H9 (cell line): ENCODE results near the gene HOGA1. TPM values are rescaled to one million over a fixed set of nuclear protein-coding genes. Genes with fewer than 3 reads are reported as not detected.

Source experiments
- DNase-seq: peaks from one replicate; pipeline ENCODE4 v3.0.0-alpha.2; 2017
- H2AFZ ChIP-seq: one replicate; pipeline ENCODE4 v1.6.1; 2013; ENCODE audit warnings: mild to moderate bottlenecking, low read length, control low read depth, moderate library complexity
- H2AK5ac ChIP-seq: 2 replicates; pipeline ENCODE4 v1.6.1; 2013; ENCODE audit warnings: low read length, control low read depth, mixed read lengths; ENCODE audit not compliant: insufficient read length
- H2BK120ac ChIP-seq: one replicate; pipeline ENCODE4 v1.6.1; 2013; ENCODE audit warnings: low read depth, mild to moderate bottlenecking, low read length, control low read depth, inconsistent platforms; ENCODE audit not compliant: poor library complexity, severe bottlenecking
- H2BK12ac ChIP-seq: 2 replicates; pipeline ENCODE4 v1.6.1; 2013; ENCODE audit warnings: low read length, control low read depth, mixed read lengths, low read depth; ENCODE audit not compliant: insufficient read length
- H2BK15ac ChIP-seq: 2 replicates; pipeline ENCODE4 v1.6.1; 2013; ENCODE audit warnings: low read depth, low read length, control low read depth
- H2BK20ac ChIP-seq: one replicate; pipeline ENCODE4 v1.6.1; 2013; ENCODE audit warnings: low read depth, mild to moderate bottlenecking, low read length, control low read depth, inconsistent platforms; ENCODE audit not compliant: poor library complexity, severe bottlenecking
- H2BK5ac ChIP-seq: 2 replicates; pipeline ENCODE4 v1.6.1; 2013; ENCODE audit warnings: low read length, control low read depth, mixed read lengths; ENCODE audit not compliant: insufficient read length
- H3K14ac ChIP-seq: 2 replicates; pipeline ENCODE4 v1.6.1; 2013; ENCODE audit warnings: low read length, control low read depth; ENCODE audit not compliant: insufficient read depth
- H3K18ac ChIP-seq: 2 replicates; pipeline ENCODE4 v1.6.1; 2013; ENCODE audit warnings: low read depth, mild to moderate bottlenecking, mixed read lengths, low read length, control low read depth; ENCODE audit not compliant: insufficient read length
- H3K23ac ChIP-seq: 2 replicates; pipeline ENCODE4 v1.6.1; 2013; ENCODE audit warnings: low read length, control low read depth, mixed read lengths, low read depth; ENCODE audit not compliant: insufficient read length
- H3K23me2 ChIP-seq: 2 replicates; pipeline ENCODE4 v1.6.1; 2013; ENCODE audit warnings: low read depth, mild to moderate bottlenecking, mixed read lengths, low read length, control low read depth; ENCODE audit not compliant: insufficient read length, poor library complexity, severe bottlenecking
- H3K27ac ChIP-seq: 2 replicates; pipeline ENCODE4 v1.5.1; 2013; ENCODE audit warnings: low read length, control low read depth, mixed read lengths, low read depth; ENCODE audit not compliant: insufficient read length
- H3K27me3 ChIP-seq: 2 replicates; pipeline ENCODE4 v1.6.1; 2013; ENCODE audit warnings: low read length, control low read depth, inconsistent platforms; ENCODE audit not compliant: insufficient read depth
- H3K4ac ChIP-seq: 2 replicates; pipeline ENCODE4 v1.6.1; 2013; ENCODE audit warnings: low read depth, mild to moderate bottlenecking, control low read depth, inconsistent platforms, low read length, moderate library complexity
- H3K4me1 ChIP-seq: 2 replicates; pipeline ENCODE4 v1.6.1; 2013; ENCODE audit warnings: low read length, control low read depth, inconsistent platforms; ENCODE audit not compliant: insufficient read depth
- H3K4me2 ChIP-seq: 2 replicates; pipeline ENCODE4 v1.6.1; 2013; ENCODE audit warnings: low read length, control low read depth, mixed read lengths; ENCODE audit not compliant: insufficient read length, insufficient read depth
- H3K56ac ChIP-seq: 2 replicates; pipeline ENCODE4 v1.6.1; 2013; ENCODE audit warnings: low read depth, mild to moderate bottlenecking, mixed read lengths, low read length, control low read depth; ENCODE audit not compliant: insufficient read length
- H3K79me1 ChIP-seq: 2 replicates; pipeline ENCODE4 v1.6.1; 2013; ENCODE audit warnings: low read depth, mild to moderate bottlenecking, moderate library complexity, low read length, control low read depth, inconsistent platforms; ENCODE audit not compliant: insufficient read depth, poor library complexity, severe bottlenecking
- H3K79me2 ChIP-seq: 2 replicates; pipeline ENCODE4 v1.6.1; 2013; ENCODE audit warnings: low read length, control low read depth, inconsistent platforms; ENCODE audit not compliant: insufficient read depth
- H3K9ac ChIP-seq: 2 replicates; pipeline ENCODE4 v1.6.1; 2013; ENCODE audit warnings: low read length, control low read depth, mixed read lengths; ENCODE audit not compliant: insufficient read length; ENCODE audit errors: extremely low read depth
- H3K9me3 ChIP-seq: one replicate; pipeline ENCODE4 v1.6.1; 2013; ENCODE audit warnings: low read depth, low read length, inconsistent platforms; ENCODE audit not compliant: control insufficient read depth
- H3T11ph ChIP-seq: one replicate; pipeline ENCODE4 v1.6.1; 2013; ENCODE audit warnings: mild to moderate bottlenecking, low read length, control low read depth, inconsistent platforms
- H4K20me1 ChIP-seq: one replicate; pipeline ENCODE4 v1.6.1; 2013; ENCODE audit not compliant: control insufficient read depth, insufficient read length, insufficient read depth
- H4K5ac ChIP-seq: 2 replicates; pipeline ENCODE4 v1.6.1; 2013; ENCODE audit warnings: low read depth, mild to moderate bottlenecking, mixed read lengths, low read length, control low read depth; ENCODE audit not compliant: insufficient read length
- H4K8ac ChIP-seq: replicated peaks from 2 replicates; pipeline ENCODE4 v1.6.1; 2013; ENCODE audit warnings: low read length, control low read depth, mixed read lengths, low read depth; ENCODE audit not compliant: insufficient read length
- H4K91ac ChIP-seq: 2 replicates; pipeline ENCODE4 v1.6.1; 2013; ENCODE audit warnings: low read depth, mild to moderate bottlenecking, moderate library complexity, mixed read lengths, low read length, control low read depth; ENCODE audit not compliant: insufficient read length
- H3K27ac Mint-ChIP-seq, 3 experiments: 2 replicates in 2 of 3; 3 replicates in 1 of 3; pipeline ENCODE4 v1.8.0; 2020 to 2021; ENCODE audit warnings: mixed read lengths in 3 of 3, mild to moderate bottlenecking in 1 of 3, moderate library complexity in 1 of 3
- H3K27me3 Mint-ChIP-seq: 2 replicates; pipeline ENCODE4 v1.8.0; 2021; ENCODE audit warnings: low read depth, mild to moderate bottlenecking, moderate library complexity, mixed read lengths
- H3K36me3 Mint-ChIP-seq, 3 experiments: 2 replicates in 2 of 3; 3 replicates in 1 of 3; pipeline ENCODE4 v1.8.0; 2020 to 2021; ENCODE audit warnings: low read depth in 3 of 3, mixed read lengths in 3 of 3; ENCODE audit not compliant: insufficient read depth in 1 of 3
- H3K4me1 Mint-ChIP-seq, 2 experiments: 2 replicates each; pipeline ENCODE4 v1.8.0; 2020; ENCODE audit warnings: mixed read lengths in 2 of 2
- H3K4me3 Mint-ChIP-seq, 2 experiments: 2 replicates in 1 of 2; 3 replicates in 1 of 2; pipeline ENCODE4 v1.8.0; 2020 to 2021; ENCODE audit warnings: mild to moderate bottlenecking in 2 of 2, mixed read lengths in 2 of 2, moderate library complexity in 1 of 2
- H3K9me3 Mint-ChIP-seq, 2 experiments: 2 replicates in 1 of 2; 3 replicates in 1 of 2; pipeline ENCODE4 v1.8.0; 2020; ENCODE audit warnings: mild to moderate bottlenecking in 2 of 2, mixed read lengths in 2 of 2, moderate library complexity in 1 of 2
- WGBS: extraction: QIAGEN DNeasy Blood & Tissue Kit; methylation state at CpG from one replicate; pipeline ENCODE4 v1.1.7; 2013; ENCODE audit warnings: missing lambda C conversion rate, low lambda C conversion rate, mixed read lengths; ENCODE audit not compliant: insufficient read length; ENCODE audit errors: extremely low coverage; 5-methylcytosine and 5-hydroxymethylcytosine counted together
- total RNA-seq: library from RNA; stranded (reverse); gene quantifications from 2 replicates; pipeline ENCODE4 v1.2.1, GENCODE V29; 2021
- TF ChIP-seq, protein P1 (sequence below): fragments of 200-600 bp; sonication (generic); conservative IDR thresholded peaks from 3 replicates; pipeline ENCODE4 v1.8.0; 2021; ENCODE audit warnings: antibody characterized with exemption, mild to moderate bottlenecking

HOGA1 gene
- total RNA-seq, 1 experiment from 2014 or later, result 0.79 TPM

DNA sequence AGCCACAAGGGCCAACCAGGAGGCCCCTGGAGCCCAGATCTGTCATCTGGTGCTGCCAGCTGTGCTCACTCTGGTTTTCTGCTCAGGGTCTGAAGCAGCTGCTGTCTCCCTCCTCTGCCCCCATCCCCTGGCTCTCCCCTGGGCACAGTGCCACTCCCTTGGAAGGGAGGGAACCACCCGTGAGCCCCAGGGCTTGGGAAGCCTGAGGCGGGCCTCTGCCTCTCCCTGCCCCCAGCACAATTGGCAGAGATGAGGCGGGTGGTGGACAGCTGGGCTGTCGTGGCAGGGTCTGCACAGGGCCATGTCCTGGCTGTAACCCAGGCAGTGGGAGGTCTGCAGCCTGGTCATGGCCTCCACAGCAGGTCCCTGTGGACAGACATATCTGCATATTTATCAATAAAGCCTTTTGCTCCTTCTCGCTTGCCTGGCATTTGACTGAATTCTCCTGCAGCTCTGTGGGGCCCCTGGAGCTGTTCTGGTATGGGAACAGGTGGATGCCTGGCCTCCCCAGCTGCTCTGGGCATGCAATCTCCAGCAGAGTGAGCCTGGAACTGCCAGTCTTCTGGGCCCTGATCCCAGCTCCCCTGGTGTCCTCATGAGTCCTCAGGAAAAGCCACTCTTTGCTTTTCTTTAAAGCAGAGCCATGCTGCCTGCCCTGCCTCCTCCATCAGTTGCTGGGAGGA is 13.3 kb upstream of the HOGA1 start:
- Histone ChIP-seq H2BK120ac (no peak overlapping the region), H2BK20ac (no peak overlapping the region), H2BK5ac (no peak overlapping the region), H3K23ac (no peak overlapping the region), H3K14ac (no peak overlapping the region), H3K27ac (no peak overlapping the region), H3K79me1 (no peaks in the 10 kb centered on the region), H3K4ac (no peak overlapping the region), H3T11ph (no peak overlapping the region), H3K9ac (no peak overlapping the region), H4K20me1 (no peaks in the 10 kb centered on the region), H3K27me3 (no peaks in the 10 kb centered on the region), H2AFZ (no peak overlapping the region), H3K9me3 (no peaks in the 10 kb centered on the region), H4K91ac (no peak overlapping the region), H2BK12ac (no peak overlapping the region), H3K4me2 (no peak overlapping the region), H2AK5ac (no peak overlapping the region), H3K23me2 (no peaks in the 10 kb centered on the region), H4K5ac (no peak overlapping the region), H3K79me2 (no peaks in the 10 kb centered on the region), H3K4me1 (no peaks in the 10 kb centered on the region), H3K18ac (no peak overlapping the region), H3K56ac (no peak overlapping the region), H2BK15ac (no peak overlapping the region), H4K8ac (no peak overlapping the region)
- Mint-ChIP-seq H3K9me3 (no peaks in the 10 kb centered on the region), H3K27me3 (no peaks in the 10 kb centered on the region), H3K4me1 (peaks cover 11 to 16% of the 10 kb centered on the region in 2 experiments), H3K36me3 (peaks cover 0 to 12% (median 0%) of the 10 kb centered on the region in 3 experiments; a peak in 3 of 7 replicates), H3K27ac (peak overlapping the region in 1 of 3 experiments; percentile 51; a peak in 1 of 7 replicates), H3K4me3 (no peak overlapping the region)
- TF ChIP-seq, protein P1, sequence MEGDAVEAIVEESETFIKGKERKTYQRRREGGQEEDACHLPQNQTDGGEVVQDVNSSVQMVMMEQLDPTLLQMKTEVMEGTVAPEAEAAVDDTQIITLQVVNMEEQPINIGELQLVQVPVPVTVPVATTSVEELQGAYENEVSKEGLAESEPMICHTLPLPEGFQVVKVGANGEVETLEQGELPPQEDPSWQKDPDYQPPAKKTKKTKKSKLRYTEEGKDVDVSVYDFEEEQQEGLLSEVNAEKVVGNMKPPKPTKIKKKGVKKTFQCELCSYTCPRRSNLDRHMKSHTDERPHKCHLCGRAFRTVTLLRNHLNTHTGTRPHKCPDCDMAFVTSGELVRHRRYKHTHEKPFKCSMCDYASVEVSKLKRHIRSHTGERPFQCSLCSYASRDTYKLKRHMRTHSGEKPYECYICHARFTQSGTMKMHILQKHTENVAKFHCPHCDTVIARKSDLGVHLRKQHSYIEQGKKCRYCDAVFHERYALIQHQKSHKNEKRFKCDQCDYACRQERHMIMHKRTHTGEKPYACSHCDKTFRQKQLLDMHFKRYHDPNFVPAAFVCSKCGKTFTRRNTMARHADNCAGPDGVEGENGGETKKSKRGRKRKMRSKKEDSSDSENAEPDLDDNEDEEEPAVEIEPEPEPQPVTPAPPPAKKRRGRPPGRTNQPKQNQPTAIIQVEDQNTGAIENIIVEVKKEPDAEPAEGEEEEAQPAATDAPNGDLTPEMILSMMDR, result no peak
- no CpG with 5 or more reads among the region's 5 CpGs for WGBS
- no peak for DNase-seq
